Activated T-helper 2 cell treated with anti-CD3 and anti-CD28 coated beads, Interferon-gamma antibody, Interleukin-2, Interleukin-4, amounts not matched to agents 10 μg/mL and 5 μg/mL and 100 μg/mL, durations not matched to agents 14 hours and 24 hours and 36 hours (primary cell): Measurements from ENCODE around the gene MRPL44. TPM values are rescaled to one million over a fixed set of nuclear protein-coding genes. Genes with fewer than 3 reads are reported as not detected.
"Not testable (repeated sequence)": the region's sequence is repeated elsewhere in the genome, so short reads cannot be mapped to it uniquely, and the experiment has no call there.

Experiments used
- DNase-seq: peaks from one replicate; pipeline ENCODE4 v3.0.0; 2021; ENCODE audit warnings: low spot score
- H3K27ac Mint-ChIP-seq: one replicate; pipeline ENCODE4 v1.8.0; 2021; ENCODE audit warnings: mixed read lengths
- H3K27me3 Mint-ChIP-seq: one replicate; pipeline ENCODE4 v1.8.0; 2021; ENCODE audit warnings: low read depth, mixed read lengths
- H3K36me3 Mint-ChIP-seq: one replicate; pipeline ENCODE4 v1.8.0; 2021; ENCODE audit warnings: low read depth, mixed read lengths
- H3K4me1 Mint-ChIP-seq: one replicate; pipeline ENCODE4 v1.8.0; 2021; ENCODE audit warnings: low read depth, mixed read lengths
- H3K4me3 Mint-ChIP-seq: one replicate; pipeline ENCODE4 v1.8.0; 2021; ENCODE audit warnings: low read depth, mild to moderate bottlenecking, moderate library complexity, mixed read lengths
- H3K9me3 Mint-ChIP-seq: one replicate; pipeline ENCODE4 v1.8.0; 2021; ENCODE audit warnings: mixed read lengths
- intact Hi-C: fragments of 100-400 bp; cut with micrococcal nuclease; formaldehyde crosslinking; loops from one replicate; pipeline ENCODE4 v1.15.1; 2023
- total RNA-seq: library from RNA; stranded (reverse); gene quantifications from 2 replicates; pipeline ENCODE4 v1.2.3, GENCODE V29; 2022

Gene MRPL44
- total RNA-seq, 1 donor from 2014 or later: 34.3 TPM

DNA sequence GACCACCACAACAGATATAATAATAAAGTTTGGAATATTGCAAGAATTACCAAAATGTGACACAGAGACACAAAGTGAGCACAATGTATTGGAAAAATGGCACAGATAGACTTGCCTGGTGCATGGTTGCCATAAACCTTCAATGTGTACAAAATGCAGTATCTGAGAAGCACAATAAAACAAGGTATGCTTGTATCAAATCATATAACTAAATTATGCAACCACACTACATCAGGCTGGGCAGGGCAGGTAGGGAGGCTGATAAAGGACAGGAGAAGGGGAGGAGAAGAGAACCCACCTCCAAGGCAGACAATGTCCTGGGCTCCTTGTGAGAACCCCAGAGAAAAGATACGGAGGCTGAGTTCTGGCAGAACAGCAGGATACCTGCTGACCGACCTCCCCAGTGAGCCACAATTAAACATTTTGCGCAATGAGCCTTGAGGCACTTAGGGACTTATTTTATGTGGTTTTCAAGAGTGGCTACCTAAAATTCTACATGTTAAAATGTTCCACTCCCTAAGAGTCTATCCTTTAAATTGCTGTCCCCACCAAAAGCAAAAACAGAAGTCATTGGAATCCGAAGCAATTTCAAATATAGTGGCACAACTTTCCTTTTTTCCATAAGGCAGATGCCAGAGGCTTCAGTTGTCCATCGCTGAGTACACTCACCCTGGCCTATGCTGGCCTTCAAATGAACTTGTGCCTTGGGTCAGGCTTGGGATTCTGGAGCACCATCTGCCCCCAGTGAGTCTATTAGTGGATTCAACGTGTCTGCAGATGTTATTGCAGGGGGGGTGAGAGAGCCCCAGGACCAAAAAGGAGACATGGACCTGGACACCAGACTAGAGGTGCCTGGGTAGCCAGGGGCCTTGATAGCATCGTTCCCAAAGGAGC lies 28.9 kb upstream of the MRPL44 start:
- Mint-ChIP-seq H3K4me3 (no peak overlapping the region), H3K36me3 (peaks cover 27% of the 10 kb centered on the region), H3K27me3 (no peaks in the 10 kb centered on the region), H3K27ac (peak overlapping the region; percentile 51), H3K9me3 (peaks cover 7% of the 10 kb centered on the region), H3K4me1 (peaks cover 44% of the 10 kb centered on the region)
- intact Hi-C loops: loop anchor here (1.0 kb wide), 1 partner anchor 13 kb away; no protein-coding TSS in a partner anchor
- no peak for DNase-seq

DNA sequence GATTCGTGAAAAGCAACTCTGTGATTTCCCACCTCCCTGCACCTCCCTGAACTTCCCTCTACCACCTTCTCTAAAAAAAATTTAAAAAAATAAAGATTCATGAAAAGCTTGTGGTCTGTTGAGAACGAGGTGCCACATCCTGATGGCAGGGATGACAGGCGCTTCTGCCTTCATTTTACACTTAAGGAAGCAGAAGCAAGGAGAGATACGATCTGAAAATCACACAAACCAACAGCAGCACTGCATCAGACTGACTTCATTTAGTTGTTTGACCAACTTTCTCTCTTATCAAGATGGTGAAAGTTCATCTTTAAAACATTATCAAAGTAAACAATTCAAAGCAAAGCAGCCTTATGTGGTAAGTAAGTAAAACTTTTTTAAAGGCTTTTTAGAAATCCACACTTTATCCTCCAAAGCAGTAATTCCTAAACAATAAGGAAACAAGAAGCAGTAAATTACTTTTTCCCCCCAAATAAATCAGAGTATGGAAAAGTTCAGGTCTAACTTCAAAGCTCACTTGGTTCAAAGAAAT lies 27.6 kb upstream of the MRPL44 start:
- H3K4me1 Mint-ChIP-seq: peaks cover 49% of the 10 kb centered on the region
- H3K27ac Mint-ChIP-seq: peak overlapping the region; percentile 70
- intact Hi-C loops: loop anchor here (1.0 kb wide), 1 partner anchor 12 kb away; no protein-coding TSS in a partner anchor
- DNase-seq: peak; percentile 38
- peaks cover 23% of the 10 kb centered on the region for H3K36me3 Mint-ChIP-seq
- peaks cover 7% of the 10 kb centered on the region for H3K9me3 Mint-ChIP-seq
- H3K4me3 Mint-ChIP-seq: peak overlapping the region; percentile 61
- no peaks in the 10 kb centered on the region for H3K27me3 Mint-ChIP-seq

DNA sequence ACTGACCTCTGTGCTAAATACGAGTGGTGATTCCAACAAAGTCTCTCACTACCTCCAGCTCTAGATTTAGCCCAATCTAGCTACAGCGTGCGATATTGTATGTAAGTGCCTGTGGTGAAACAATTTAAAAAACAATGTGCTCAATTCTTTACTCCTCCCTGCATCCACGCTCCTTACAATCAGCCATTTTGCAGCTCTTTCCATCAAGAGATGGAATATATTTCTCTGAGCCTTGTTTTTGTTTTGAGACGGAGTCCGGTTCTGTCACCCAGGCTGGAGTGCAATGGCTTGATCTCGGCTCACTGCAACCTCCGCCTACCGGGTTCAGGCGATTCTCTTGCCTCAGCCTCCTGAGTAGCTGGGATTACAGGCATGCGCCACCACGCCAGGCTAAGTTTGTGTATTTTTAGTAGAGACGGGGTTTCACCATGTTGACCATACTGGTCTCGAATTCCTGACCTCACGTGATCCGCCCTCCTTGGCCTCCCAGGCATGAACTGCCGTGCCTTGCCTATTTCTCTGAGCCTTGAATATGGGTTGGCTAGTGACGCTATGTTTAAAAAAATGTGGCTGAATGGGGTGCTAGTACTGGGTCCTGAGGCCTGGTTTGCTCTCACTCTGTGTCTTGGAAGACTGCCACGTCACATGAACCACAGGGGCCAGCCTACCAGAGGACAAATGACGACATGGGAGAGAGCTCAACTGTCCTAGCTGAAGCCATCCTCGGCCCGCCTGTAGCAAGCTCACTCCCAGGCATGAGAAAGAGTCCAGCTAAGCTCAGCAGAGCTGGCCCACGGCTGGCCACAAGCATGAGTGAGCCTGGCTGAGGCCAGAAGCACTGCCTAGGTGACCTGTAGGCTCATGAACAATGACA lies 26.9 kb upstream of the MRPL44 start:
- H3K27me3 Mint-ChIP-seq: no peaks in the 10 kb centered on the region
- H3K4me3 Mint-ChIP-seq: peak overlapping the region; percentile 52
- H3K4me1 Mint-ChIP-seq: peaks cover 56% of the 10 kb centered on the region
- peak overlapping the region; percentile 70 for H3K27ac Mint-ChIP-seq
- DNase-seq: no peak
- intact Hi-C loops: no loop called here
- peaks cover 7% of the 10 kb centered on the region for H3K9me3 Mint-ChIP-seq
- peaks cover 21% of the 10 kb centered on the region for H3K36me3 Mint-ChIP-seq

DNA sequence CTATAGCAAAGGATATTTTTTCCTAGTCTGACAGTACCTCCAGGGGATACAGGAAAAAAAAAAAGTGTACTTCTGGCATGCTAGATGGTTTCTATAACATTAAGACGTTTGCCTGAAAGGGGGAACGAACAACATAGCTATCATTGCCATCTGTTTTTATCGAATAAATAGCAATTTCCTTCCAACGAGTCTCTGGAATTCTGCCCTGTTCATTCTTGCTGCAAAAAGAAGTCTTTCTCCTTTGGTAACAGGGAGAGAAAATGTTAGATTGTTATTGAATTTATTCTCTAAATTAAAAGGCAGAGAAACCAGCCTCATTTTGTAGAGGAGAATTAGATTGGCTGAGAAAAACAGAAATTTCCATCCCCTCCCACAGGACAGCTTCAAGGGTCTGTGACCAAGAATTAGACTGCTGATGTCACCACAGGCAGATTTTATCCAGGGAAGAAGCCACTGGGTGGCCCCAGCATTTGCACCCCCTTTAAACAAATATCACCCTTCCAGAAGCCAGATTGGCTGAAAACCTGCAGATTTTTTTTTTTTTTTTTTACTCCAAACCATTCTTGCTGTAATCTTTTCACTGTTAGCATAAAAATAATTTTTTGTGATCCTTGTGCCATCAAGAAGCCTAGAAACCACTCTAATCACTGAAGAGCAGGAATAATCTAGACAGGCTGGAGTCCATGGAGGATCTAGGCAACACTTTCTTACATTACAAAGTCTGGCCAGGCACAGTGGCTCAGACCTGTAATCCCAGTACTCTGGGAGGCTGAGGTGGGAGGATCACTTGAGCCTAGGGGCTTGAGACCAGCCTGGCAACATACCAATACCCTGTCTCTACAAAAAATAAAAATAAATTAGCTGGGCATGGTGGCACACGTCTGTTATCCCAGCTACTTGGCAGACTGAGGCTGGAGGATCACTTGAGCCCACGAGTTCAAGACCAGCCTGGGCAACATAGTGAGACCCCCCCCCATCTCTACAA lies 24.2 kb upstream of the MRPL44 start:
- intact Hi-C loops: no loop called here

DNA sequence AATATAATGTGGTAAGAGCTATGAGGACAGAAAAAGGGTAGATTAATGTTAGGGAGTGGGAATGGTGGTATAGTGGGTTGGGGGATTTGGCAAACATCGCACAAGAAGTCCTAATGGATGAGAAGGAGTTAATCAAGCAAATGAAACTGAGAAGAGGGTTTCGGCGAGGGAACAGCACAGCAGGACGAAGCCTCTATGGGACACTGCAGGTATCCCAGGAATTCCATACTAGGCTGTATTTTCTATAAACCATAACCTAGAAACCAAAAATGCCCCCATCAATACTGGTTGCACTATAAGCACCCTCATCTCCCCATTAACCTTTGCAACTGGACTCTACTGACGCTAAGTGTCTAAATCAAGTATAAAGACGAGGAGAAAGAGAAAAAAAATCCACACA lies 22.4 kb upstream of the MRPL44 start:
- Mint-ChIP-seq H3K4me3 (no peak overlapping the region), H3K27ac (no peak overlapping the region), H3K4me1 (peaks cover 74% of the 10 kb centered on the region), H3K36me3 (peaks cover 21% of the 10 kb centered on the region), H3K9me3 (peaks cover 10% of the 10 kb centered on the region), H3K27me3 (no peaks in the 10 kb centered on the region)
- intact Hi-C loops: no loop called here
- DNase-seq: no peak

More for the DNA sequence above, 24.2 kb upstream of the MRPL44 start:
- Mint-ChIP-seq H3K4me3 (no peak overlapping the region), H3K27me3 (no peaks in the 10 kb centered on the region), H3K4me1 (peaks cover 71% of the 10 kb centered on the region), H3K36me3 (peaks cover 12% of the 10 kb centered on the region), H3K27ac (peak overlapping the region; percentile 17), H3K9me3 (no peaks in the 10 kb centered on the region)
- DNase-seq: no peak

DNA sequence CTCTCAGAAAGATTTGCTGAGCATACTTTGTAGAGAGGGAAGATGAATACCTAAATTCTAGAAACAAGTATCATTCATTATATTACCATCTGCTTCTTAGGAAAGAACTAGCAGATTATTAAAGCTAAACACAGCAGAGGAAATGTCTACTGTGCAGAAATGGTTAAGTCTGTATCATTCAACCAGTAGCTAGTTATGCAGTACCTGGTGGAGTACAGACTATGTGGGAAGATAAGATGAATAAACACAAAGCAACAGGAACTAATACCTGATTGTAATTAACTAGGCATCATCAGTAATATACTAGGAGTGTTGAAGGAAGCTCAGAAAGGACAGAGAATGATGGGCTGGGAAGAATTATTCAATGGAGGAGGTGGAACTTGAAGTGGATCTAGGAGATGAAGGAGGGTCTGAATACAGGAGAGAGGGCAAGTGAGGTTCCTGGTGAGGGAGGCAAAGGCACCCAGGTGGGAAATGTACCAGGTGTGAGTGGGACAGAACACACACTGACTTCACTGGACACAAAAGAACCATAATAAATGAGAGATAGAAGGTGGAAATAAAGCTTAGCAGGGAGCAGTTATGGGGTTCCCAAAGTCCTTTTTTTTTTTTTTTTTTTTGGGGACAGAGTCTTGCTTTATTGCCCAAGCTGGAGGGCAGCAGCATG lies 21.7 kb upstream of the MRPL44 start:
- intact Hi-C loops: no loop called here
- Mint-ChIP-seq H3K27ac (peak overlapping the region; percentile 25), H3K4me3 (no peak overlapping the region)

DNA sequence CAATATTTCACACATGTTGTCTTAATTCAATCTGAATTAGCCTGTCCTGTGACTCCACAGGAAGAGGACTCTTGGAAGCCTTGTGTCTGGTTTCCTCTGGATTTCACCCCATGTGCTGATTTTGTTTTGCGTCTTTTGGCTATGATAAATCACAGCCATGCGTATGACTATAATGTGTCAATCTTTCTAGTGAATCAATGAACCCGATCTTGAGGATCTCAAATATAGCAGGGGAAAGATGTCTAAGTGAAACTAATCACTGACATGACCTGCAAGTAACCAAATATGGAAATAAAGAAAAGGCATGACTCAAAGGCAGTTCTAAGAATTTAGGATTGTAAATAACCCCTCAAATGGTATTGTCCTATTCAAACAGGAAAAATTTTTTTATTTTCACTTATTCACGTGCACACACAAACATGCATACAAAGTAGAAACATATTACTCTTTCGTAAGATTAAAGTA lies 20.4 kb upstream of the MRPL44 start:
- no peak overlapping the region for H3K4me3 Mint-ChIP-seq
- DNase-seq: no peak
- H3K36me3 Mint-ChIP-seq: peaks cover 31% of the 10 kb centered on the region
- no peaks in the 10 kb centered on the region for H3K27me3 Mint-ChIP-seq
- H3K9me3 Mint-ChIP-seq: peaks cover 16% of the 10 kb centered on the region
- intact Hi-C loops: no loop called here
- H3K27ac Mint-ChIP-seq: peak overlapping the region; percentile 58
- H3K4me1 Mint-ChIP-seq: peaks cover 69% of the 10 kb centered on the region

More for the DNA sequence above, 21.7 kb upstream of the MRPL44 start:
- DNase-seq: no peak
- Mint-ChIP-seq H3K4me1 (peaks cover 68% of the 10 kb centered on the region), H3K9me3 (peaks cover 11% of the 10 kb centered on the region), H3K36me3 (peaks cover 23% of the 10 kb centered on the region), H3K27me3 (no peaks in the 10 kb centered on the region)

DNA sequence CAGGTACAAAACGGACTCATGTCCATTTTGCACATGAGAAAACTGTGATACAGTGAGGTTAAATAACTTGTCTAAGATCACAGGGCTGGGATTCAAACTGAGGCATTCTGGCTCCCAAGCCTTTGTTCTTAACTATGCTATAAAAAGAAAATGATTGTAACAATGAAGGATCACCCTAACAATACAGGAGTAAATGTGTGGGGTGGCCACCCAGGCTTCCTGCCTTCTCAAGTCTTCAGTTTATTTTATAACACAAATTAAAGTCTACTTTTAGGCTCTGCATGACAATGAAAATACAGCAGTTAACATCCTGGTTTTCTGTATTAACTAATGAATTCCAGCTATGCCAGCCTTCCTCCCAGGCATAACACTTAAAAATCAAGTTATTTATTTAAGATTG lies 19.7 kb upstream of the MRPL44 start:
- peaks cover 33% of the 10 kb centered on the region for H3K36me3 Mint-ChIP-seq
- intact Hi-C loops: no loop called here
- no peaks in the 10 kb centered on the region for H3K27me3 Mint-ChIP-seq
- no peak for DNase-seq
- peaks cover 68% of the 10 kb centered on the region for H3K4me1 Mint-ChIP-seq
- peak overlapping the region; percentile 39 for H3K4me3 Mint-ChIP-seq
- H3K27ac Mint-ChIP-seq: peak overlapping the region; percentile 60
- H3K9me3 Mint-ChIP-seq: peaks cover 16% of the 10 kb centered on the region

DNA sequence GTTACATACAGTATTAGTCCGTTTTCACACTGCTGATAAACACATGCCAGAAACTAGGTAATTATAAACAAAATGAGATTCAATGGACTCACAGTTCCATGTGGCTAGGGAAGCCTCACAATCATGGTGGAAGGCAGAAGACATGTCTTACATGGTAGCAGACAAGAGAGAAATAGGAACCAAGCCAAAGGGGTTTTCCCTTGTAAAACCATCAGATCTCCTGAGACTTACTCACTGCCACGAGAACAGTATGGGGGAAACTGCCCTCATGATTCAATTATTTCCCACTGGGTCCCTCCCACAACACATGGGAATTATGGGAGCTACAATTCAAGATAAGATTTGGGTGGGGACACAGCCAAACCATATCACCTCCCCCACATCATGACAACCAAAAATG lies 17.8 kb upstream of the MRPL44 start:
- peaks cover 66% of the 10 kb centered on the region for H3K4me1 Mint-ChIP-seq
- intact Hi-C loops: loop anchor here (2.0 kb wide), 1 partner anchor 103 kb away; the partner anchor contains the start of gene AP1S3
- H3K4me3 Mint-ChIP-seq, H3K27me3 Mint-ChIP-seq, DNase-seq: not testable (repeated sequence)
- peaks cover 38% of the 10 kb centered on the region for H3K36me3 Mint-ChIP-seq
- peak overlapping the region; percentile 61 for H3K27ac Mint-ChIP-seq
- H3K9me3 Mint-ChIP-seq: peaks cover 16% of the 10 kb centered on the region

DNA sequence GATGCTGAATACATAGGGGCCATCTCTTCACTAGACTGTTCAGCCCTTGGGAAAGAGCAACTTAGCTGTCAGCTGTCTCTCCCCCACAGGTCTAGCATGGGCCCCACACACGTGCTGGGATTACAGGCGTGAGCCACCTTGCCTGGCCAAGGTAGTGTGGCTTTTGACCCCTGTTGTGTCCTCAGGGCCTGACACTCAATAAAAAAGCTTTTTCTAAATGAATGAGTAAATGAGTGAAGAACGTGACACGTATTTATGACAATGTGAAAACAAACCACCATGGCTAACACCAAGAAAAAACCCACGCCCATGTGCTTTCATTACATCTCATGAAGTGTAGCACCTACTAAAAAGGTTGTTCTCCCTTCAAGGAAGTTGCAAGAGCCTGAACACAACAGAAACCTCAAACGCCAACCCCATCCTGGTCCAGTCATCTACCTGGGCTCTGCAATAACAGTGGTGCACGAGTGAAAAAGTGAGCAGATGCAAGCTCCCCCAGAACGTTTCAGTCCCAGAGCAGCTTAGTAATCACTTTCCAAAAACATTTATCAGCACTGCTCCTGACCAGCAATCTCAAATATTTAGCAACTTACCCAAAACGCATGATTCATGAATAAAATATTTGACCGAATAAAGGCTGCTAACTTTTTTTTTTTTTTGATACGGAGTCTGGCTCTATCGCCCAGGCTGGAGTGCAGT lies 15.5 kb upstream of the MRPL44 start:
- no peaks in the 10 kb centered on the region for H3K27me3 Mint-ChIP-seq
- peak overlapping the region; percentile 89 for H3K27ac Mint-ChIP-seq
- peaks cover 55% of the 10 kb centered on the region for H3K4me1 Mint-ChIP-seq
- intact Hi-C loops: loop anchor here (1.0 to 10.0 kb wide), 6 partner anchors 12 to 247 kb away; partner anchors contain the start of gene MRPL44
- peak; percentile 60 for DNase-seq
- H3K4me3 Mint-ChIP-seq: peak overlapping the region; percentile 51
- peaks cover 33% of the 10 kb centered on the region for H3K36me3 Mint-ChIP-seq
- H3K9me3 Mint-ChIP-seq: peaks cover 16% of the 10 kb centered on the region

DNA sequence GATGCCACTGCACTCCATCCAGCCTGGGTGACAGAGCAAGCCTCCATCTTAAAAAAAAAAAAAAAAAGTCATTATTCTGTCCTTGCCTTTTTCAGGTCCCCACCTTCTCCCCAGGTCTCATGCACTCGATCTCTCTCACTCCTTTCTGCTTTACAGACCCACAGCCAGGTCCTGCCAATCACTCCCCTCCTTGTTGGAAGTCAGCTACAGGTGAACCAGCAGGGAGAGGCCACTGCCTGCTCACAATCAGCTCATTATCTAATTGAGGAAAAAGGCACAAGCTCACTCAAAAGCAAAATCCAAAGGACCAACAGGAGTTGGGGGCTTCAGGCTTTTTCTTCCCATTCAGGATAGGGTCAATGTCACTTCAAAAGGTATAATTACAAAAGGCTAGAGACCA lies 14.1 kb upstream of the MRPL44 start:
- peak overlapping the region; percentile 89 for H3K4me3 Mint-ChIP-seq
- intact Hi-C loops: loop anchor here (5.0 to 10.0 kb wide), 2 partner anchors 84 to 248 kb away; no protein-coding TSS in a partner anchor
- peaks cover 31% of the 10 kb centered on the region for H3K36me3 Mint-ChIP-seq
- H3K9me3 Mint-ChIP-seq: peaks cover 16% of the 10 kb centered on the region
- peak overlapping the region; percentile 74 for H3K27ac Mint-ChIP-seq
- peaks cover 52% of the 10 kb centered on the region for H3K4me1 Mint-ChIP-seq
- no peak for DNase-seq
- H3K27me3 Mint-ChIP-seq: no peaks in the 10 kb centered on the region
